HL-60 (cell line): ENCODE measurements around the gene C12orf56.

ENCODE experiments used
- POLR2AphosphoS5 ChIP-seq: IDR thresholded peaks from 2 replicates; pipeline ENCODE4 v1.6.1; 2012; ENCODE audit warnings: low read depth
- SPI1 ChIP-seq: IDR thresholded peaks from 2 replicates; pipeline ENCODE4 v1.6.1; 2012; ENCODE audit warnings: low read depth, mild to moderate bottlenecking, borderline replicate concordance
- TF ChIP-seq, protein P1 (sequence below): IDR thresholded peaks from one replicate; pipeline ENCODE4 v1.5.1; 2011; ENCODE audit warnings: low read length, control low read depth, inconsistent platforms; ENCODE audit not compliant: insufficient read depth
- TF ChIP-seq, protein P2 (sequence below): IDR thresholded peaks from 2 replicates; pipeline ENCODE4 v1.6.1; 2012; ENCODE audit warnings: low read depth; ENCODE audit not compliant: insufficient replicate concordance

DNA sequence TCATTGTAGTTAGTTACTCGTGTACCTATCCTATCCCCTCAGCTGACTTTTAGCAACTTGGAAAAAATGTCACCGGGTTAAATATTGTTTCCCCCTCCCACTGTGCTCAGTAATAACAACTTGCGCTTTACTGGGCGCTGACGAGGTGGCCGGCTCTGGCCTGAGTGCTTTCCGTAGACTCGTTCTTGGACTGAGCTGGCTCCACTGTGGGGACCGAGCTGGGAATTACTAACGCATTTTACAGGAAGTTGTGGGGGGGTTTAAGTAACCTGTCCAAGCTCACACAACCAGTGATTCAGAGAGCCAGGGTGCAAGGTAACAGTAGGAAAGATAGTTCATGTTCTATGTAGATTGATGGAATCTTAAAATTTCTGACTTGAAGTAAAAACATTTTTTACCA is 86.0 kb downstream of the C12orf56 start:
- TF ChIP-seq, protein P1, sequence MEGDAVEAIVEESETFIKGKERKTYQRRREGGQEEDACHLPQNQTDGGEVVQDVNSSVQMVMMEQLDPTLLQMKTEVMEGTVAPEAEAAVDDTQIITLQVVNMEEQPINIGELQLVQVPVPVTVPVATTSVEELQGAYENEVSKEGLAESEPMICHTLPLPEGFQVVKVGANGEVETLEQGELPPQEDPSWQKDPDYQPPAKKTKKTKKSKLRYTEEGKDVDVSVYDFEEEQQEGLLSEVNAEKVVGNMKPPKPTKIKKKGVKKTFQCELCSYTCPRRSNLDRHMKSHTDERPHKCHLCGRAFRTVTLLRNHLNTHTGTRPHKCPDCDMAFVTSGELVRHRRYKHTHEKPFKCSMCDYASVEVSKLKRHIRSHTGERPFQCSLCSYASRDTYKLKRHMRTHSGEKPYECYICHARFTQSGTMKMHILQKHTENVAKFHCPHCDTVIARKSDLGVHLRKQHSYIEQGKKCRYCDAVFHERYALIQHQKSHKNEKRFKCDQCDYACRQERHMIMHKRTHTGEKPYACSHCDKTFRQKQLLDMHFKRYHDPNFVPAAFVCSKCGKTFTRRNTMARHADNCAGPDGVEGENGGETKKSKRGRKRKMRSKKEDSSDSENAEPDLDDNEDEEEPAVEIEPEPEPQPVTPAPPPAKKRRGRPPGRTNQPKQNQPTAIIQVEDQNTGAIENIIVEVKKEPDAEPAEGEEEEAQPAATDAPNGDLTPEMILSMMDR: no peak
- TF ChIP-seq, protein P2, sequence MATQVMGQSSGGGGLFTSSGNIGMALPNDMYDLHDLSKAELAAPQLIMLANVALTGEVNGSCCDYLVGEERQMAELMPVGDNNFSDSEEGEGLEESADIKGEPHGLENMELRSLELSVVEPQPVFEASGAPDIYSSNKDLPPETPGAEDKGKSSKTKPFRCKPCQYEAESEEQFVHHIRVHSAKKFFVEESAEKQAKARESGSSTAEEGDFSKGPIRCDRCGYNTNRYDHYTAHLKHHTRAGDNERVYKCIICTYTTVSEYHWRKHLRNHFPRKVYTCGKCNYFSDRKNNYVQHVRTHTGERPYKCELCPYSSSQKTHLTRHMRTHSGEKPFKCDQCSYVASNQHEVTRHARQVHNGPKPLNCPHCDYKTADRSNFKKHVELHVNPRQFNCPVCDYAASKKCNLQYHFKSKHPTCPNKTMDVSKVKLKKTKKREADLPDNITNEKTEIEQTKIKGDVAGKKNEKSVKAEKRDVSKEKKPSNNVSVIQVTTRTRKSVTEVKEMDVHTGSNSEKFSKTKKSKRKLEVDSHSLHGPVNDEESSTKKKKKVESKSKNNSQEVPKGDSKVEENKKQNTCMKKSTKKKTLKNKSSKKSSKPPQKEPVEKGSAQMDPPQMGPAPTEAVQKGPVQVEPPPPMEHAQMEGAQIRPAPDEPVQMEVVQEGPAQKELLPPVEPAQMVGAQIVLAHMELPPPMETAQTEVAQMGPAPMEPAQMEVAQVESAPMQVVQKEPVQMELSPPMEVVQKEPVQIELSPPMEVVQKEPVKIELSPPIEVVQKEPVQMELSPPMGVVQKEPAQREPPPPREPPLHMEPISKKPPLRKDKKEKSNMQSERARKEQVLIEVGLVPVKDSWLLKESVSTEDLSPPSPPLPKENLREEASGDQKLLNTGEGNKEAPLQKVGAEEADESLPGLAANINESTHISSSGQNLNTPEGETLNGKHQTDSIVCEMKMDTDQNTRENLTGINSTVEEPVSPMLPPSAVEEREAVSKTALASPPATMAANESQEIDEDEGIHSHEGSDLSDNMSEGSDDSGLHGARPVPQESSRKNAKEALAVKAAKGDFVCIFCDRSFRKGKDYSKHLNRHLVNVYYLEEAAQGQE: no peak
- TF ChIP-seq POLR2AphosphoS5 (no peak), SPI1 (no peak)
